Gastrocnemius medialis (tissue), 4 donors: ENCODE results near the gene AP1M2.

Experiments used
- POLR2A ChIP-seq, 2 donors: fragments of 450-650 bp; IDR thresholded peaks; one replicate each; pipeline ENCODE4 v1.6.1; 2017; ENCODE audit warnings: antibody characterized with exemption in 2 of 2, mild to moderate bottlenecking in 2 of 2, moderate library complexity in 2 of 2
- TF ChIP-seq, protein P1 (sequence below), 5 experiments: fragments of 450-650 bp in 3 of 5; fragments of 200-600 bp in 2 of 5; sonication (generic) in 2 of 5; IDR thresholded peaks in 4 of 5; conservative IDR thresholded peaks in 1 of 5; 1 replicate in 4 of 5; 2 replicates in 1 of 5; pipeline ENCODE4 v1.5.1; 2016 to 2019; ENCODE audit warnings: antibody characterized with exemption in 5 of 5, mild to moderate bottlenecking in 3 of 5, moderate library complexity in 3 of 5

DNA sequence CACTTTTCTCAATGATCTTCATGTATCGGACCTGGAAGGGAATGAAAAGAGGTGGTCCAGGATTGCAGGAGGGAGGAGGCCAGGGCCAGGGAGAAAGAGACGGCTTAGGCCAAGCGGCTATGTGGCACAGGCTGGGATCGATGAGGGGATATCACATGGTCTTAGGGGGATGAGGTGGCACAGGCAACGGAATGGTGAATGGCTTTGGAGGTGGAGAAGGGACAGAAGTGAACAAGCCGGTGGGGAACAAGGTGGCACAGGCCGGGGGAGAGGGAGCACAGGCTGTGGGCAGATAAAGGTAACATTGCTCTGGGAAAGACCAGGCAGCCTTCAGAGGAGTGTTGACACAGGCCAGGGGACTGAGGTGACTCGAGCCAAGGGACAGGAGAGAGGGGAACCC is 12.7 kb downstream of the AP1M2 start:
- TF ChIP-seq, protein P1, sequence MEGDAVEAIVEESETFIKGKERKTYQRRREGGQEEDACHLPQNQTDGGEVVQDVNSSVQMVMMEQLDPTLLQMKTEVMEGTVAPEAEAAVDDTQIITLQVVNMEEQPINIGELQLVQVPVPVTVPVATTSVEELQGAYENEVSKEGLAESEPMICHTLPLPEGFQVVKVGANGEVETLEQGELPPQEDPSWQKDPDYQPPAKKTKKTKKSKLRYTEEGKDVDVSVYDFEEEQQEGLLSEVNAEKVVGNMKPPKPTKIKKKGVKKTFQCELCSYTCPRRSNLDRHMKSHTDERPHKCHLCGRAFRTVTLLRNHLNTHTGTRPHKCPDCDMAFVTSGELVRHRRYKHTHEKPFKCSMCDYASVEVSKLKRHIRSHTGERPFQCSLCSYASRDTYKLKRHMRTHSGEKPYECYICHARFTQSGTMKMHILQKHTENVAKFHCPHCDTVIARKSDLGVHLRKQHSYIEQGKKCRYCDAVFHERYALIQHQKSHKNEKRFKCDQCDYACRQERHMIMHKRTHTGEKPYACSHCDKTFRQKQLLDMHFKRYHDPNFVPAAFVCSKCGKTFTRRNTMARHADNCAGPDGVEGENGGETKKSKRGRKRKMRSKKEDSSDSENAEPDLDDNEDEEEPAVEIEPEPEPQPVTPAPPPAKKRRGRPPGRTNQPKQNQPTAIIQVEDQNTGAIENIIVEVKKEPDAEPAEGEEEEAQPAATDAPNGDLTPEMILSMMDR (IDR thresholded peaks at IDR 0.05 in 4 of 5, conservative IDR thresholded peaks at IDR 0.05 in 1 of 5) = no peak
- TF ChIP-seq POLR2A (IDR thresholded peaks at IDR 0.05) = no peak
